ENCODE measurements around the gene PRSS57. TPM values are rescaled to one million over a fixed set of nuclear protein-coding genes. Genes with fewer than 3 reads are reported as not detected.
A peak's percentile ranks its signal among the peaks of the same experiment; 100 is the strongest.

The PRSS57 gene
- total RNA-seq, 2 experiments from 2014 or later, result not detected

DNA sequence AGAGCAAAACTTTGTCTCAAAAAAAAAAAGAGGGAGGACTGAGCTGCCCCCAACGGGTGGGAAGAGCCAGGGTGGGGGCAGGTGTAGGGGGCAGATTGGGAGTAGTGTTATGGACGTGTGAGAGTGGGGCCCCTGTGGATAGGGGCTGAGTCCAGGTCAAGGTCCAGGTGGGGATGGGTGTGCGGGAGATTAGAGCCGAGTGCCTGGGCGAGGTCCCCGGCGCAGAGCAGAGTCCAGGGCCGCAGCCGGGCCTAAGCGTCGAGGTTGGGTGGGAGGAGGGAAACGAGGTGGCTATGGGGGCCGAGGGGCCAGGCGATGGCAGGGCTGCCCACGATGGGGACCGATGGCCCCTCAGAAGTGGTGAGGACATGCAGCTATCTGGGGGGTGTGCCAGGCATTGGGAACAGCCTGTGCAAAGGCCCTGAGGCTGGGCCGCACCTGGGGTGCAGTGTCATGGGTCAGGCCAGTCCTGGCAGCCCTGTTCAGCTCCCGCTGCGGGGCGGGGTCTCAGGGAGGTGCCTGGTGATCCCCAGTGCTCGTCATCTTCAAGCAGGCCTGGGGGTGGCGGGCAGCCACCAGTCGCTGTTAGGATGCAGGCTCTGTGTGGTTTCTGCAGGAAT is 43.4 kb upstream of the PRSS57 start:
- no peaks in the 10 kb centered on the region for H3K9me2 ChIP-seq (ENCODE audit: insufficient read depth, low read length)
- no peak overlapping the region for H3K27ac ChIP-seq (ENCODE audit: low read depth, low read length, poor library complexity, severe bottlenecking)
- H3K4me2 ChIP-seq (ENCODE audit: low read length), result no peak overlapping the region
- H3K4me3 ChIP-seq (ENCODE audit: low read depth, low read length, poor library complexity, severe bottlenecking), result no peak overlapping the region
- no TSS peak for BruUV-seq (replicated peaks)
- no peaks in the 10 kb centered on the region for H3K36me3 ChIP-seq (ENCODE audit: insufficient read depth, low read length)
- H3K4me1 ChIP-seq (ENCODE audit: insufficient read depth, low read length, poor library complexity, severe bottlenecking), result no peaks in the 10 kb centered on the region
- H3K9me3 ChIP-seq (ENCODE audit: low read length), result no peaks in the 10 kb centered on the region
- no peaks in the 10 kb centered on the region for H3K79me2 ChIP-seq (ENCODE audit: insufficient read depth, low read depth, low read length)
- CTCF ChIA-PET (ENCODE audit: unreplicated experiment), result interaction anchor here (0.6 kb wide), 1 partner anchor 35 kb away, joined by 3 read pairs; no protein-coding TSS in a partner anchor
- H2AFZ ChIP-seq (ENCODE audit: low read length), result no peak overlapping the region
- H4K20me1 ChIP-seq (ENCODE audit: insufficient read depth, low read length), result no peaks in the 10 kb centered on the region
- POLR2A ChIA-PET, result no interaction called here
- intact Hi-C loops (cut with micrococcal nuclease; ENCODE audit: unreplicated experiment), result no loop called here
- TF ChIP-seq EZH2phosphoT487 (IDR thresholded peaks at IDR 0.05; ENCODE audit: borderline replicate concordance, low read depth, low read length), result no peak
- TF ChIP-seq, protein P1, sequence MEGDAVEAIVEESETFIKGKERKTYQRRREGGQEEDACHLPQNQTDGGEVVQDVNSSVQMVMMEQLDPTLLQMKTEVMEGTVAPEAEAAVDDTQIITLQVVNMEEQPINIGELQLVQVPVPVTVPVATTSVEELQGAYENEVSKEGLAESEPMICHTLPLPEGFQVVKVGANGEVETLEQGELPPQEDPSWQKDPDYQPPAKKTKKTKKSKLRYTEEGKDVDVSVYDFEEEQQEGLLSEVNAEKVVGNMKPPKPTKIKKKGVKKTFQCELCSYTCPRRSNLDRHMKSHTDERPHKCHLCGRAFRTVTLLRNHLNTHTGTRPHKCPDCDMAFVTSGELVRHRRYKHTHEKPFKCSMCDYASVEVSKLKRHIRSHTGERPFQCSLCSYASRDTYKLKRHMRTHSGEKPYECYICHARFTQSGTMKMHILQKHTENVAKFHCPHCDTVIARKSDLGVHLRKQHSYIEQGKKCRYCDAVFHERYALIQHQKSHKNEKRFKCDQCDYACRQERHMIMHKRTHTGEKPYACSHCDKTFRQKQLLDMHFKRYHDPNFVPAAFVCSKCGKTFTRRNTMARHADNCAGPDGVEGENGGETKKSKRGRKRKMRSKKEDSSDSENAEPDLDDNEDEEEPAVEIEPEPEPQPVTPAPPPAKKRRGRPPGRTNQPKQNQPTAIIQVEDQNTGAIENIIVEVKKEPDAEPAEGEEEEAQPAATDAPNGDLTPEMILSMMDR (conservative IDR thresholded peaks at IDR 0.05; ENCODE audit: low read length), result no peak
- DNase-seq (ENCODE audit: low spot score), result no peak

DNA sequence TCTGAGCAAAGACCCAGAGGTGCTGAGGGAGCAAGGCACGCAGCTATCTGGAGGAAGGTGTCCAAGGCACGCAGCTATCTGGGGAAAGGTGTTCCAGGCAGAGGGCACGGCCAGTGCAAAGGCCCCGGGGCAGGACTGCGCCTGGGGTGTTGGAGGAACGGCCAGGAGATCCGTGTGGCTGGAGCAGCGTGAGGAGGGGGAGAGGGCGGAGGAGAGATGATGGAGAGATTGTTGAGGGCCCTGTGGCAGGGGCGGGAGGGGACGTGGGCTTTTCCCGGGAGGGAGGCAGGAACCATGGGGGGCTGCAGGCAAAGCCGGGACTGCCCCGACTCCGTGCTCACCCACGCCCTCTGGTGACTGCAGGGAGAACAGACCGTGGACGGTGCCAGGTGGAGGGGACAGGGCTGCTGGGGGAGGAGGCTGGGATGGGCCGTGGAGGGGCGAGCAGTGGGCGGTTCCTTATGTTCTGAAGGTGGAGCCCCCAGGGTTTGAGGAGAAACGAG is 42.4 kb upstream of the PRSS57 start:
- TF ChIP-seq, protein P1 (conservative IDR thresholded peaks at IDR 0.05; ENCODE audit: low read length), result peak; percentile 75
- no peak for TF ChIP-seq EZH2phosphoT487 (IDR thresholded peaks at IDR 0.05; ENCODE audit: borderline replicate concordance, low read depth, low read length)
- no peaks in the 10 kb centered on the region for H3K36me3 ChIP-seq (ENCODE audit: insufficient read depth, low read length)
- intact Hi-C loops (cut with micrococcal nuclease; ENCODE audit: unreplicated experiment), result no loop called here
- no peaks in the 10 kb centered on the region for H3K9me3 ChIP-seq (ENCODE audit: low read length)
- H3K4me1 ChIP-seq (ENCODE audit: insufficient read depth, low read length, poor library complexity, severe bottlenecking), result no peaks in the 10 kb centered on the region
- peak; percentile 53 for DNase-seq (ENCODE audit: low spot score)
- no peak overlapping the region for H2AFZ ChIP-seq (ENCODE audit: low read length)
- no peak overlapping the region for H3K4me3 ChIP-seq (ENCODE audit: low read depth, low read length, poor library complexity, severe bottlenecking)
- H3K4me2 ChIP-seq (ENCODE audit: low read length), result no peak overlapping the region
- H3K9me2 ChIP-seq (ENCODE audit: insufficient read depth, low read length), result no peaks in the 10 kb centered on the region
- ChIA-PET CTCF (ENCODE audit: unreplicated experiment) (no interaction called here), POLR2A (no interaction called here)
- no TSS peak for BruUV-seq (replicated peaks)
- no peaks in the 10 kb centered on the region for H4K20me1 ChIP-seq (ENCODE audit: insufficient read depth, low read length)
- H3K79me2 ChIP-seq (ENCODE audit: insufficient read depth, low read depth, low read length), result no peaks in the 10 kb centered on the region
- H3K27ac ChIP-seq (ENCODE audit: low read depth, low read length, poor library complexity, severe bottlenecking), result no peak overlapping the region

DNA sequence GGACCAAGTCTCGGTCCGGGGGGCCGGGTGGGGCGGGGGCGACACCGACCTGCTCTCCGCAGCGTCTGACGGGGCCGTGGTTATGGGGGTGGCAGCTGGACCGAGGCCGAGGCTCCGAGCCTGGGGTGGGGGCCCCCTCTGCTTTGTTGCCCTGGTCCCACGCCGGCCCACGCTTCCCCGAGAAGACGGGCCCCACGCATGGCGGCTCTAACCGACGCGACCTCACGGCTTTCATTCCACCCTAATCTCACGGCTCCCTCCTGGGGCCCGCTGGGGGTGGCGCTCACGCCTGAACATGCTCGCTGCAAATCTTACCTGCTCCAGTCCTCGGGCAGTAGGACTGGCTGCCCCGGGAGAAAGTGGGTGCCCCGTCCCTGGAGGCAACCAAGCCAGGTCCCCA is 40.9 kb upstream of the PRSS57 start:
- TF ChIP-seq, protein P1 (conservative IDR thresholded peaks at IDR 0.05; ENCODE audit: low read length), result no peak
- no peak for TF ChIP-seq EZH2phosphoT487 (IDR thresholded peaks at IDR 0.05; ENCODE audit: borderline replicate concordance, low read depth, low read length)
- no peaks in the 10 kb centered on the region for H4K20me1 ChIP-seq (ENCODE audit: insufficient read depth, low read length)
- no peaks in the 10 kb centered on the region for H3K9me2 ChIP-seq (ENCODE audit: insufficient read depth, low read length)
- CTCF ChIA-PET (ENCODE audit: unreplicated experiment), result no interaction called here
- POLR2A ChIA-PET, result no interaction called here
- H3K27ac ChIP-seq (ENCODE audit: low read depth, low read length, poor library complexity, severe bottlenecking), result no peak overlapping the region
- H3K9me3 ChIP-seq (ENCODE audit: low read length), result no peaks in the 10 kb centered on the region
- H3K4me3 ChIP-seq (ENCODE audit: low read depth, low read length, poor library complexity, severe bottlenecking), result no peak overlapping the region
- DNase-seq (ENCODE audit: low spot score), result no peak
- no peak overlapping the region for H3K4me2 ChIP-seq (ENCODE audit: low read length)
- intact Hi-C loops (cut with micrococcal nuclease; ENCODE audit: unreplicated experiment), result no loop called here
- BruUV-seq (replicated peaks), result no TSS peak
- no peaks in the 10 kb centered on the region for H3K36me3 ChIP-seq (ENCODE audit: insufficient read depth, low read length)
- H2AFZ ChIP-seq (ENCODE audit: low read length), result no peak overlapping the region
- H3K4me1 ChIP-seq (ENCODE audit: insufficient read depth, low read length, poor library complexity, severe bottlenecking), result no peaks in the 10 kb centered on the region
- H3K79me2 ChIP-seq (ENCODE audit: insufficient read depth, low read depth, low read length), result no peaks in the 10 kb centered on the region
